Caco-2 (cell line): ENCODE measurements around the gene SPIC. TPM values are rescaled to one million over a fixed set of nuclear protein-coding genes. Genes with fewer than 3 reads are reported as not detected.

ENCODE experiments used
- BruUV-seq: library from RNA; stranded (reverse); fragments of 400-500 nt; replicated peaks from 2 replicates; lab custom pipeline; 2021; lab: Mats Ljungman, UMichigan
- CTCF ChIA-PET: fragments of 300-600 bp; sonication (Branson Sonifier 250); formaldehyde crosslinking; loops from one replicate; lab custom pipeline; 2022; ENCODE audit warnings: antibody characterized with exemption; lab: Charles Lee
- POLR2A ChIA-PET: fragments of 300-600 bp; sonication (Branson Sonifier 250); formaldehyde crosslinking; loops from one replicate; lab custom pipeline; 2022; ENCODE audit warnings: antibody characterized with exemption; lab: Charles Lee
- DNase-seq, 2 experiments: peaks; one replicate each; pipeline versions ENCODE4 v3.0.0 to v3.0.0-alpha.2; 2020 to 2022
- H3K27me3 ChIP-seq: replicated peaks from 2 replicates; pipeline ENCODE4 v1.6.0; 2011; ENCODE audit warnings: low read length; ENCODE audit not compliant: control insufficient read depth, insufficient read depth
- H3K36me3 ChIP-seq: 2 replicates; pipeline ENCODE4 v1.5.1; 2011; ENCODE audit warnings: low read length; ENCODE audit not compliant: control insufficient read depth, insufficient read depth
- H3K4me1 ChIP-seq: fragments of 250-450 bp; sonication (Bioruptor Pico); 2 replicates; pipeline ENCODE4 v1.5.1; 2020; ENCODE audit warnings: mild to moderate bottlenecking
- H3K4me3 ChIP-seq: 2 replicates; pipeline ENCODE4 v1.5.1; 2011; ENCODE audit warnings: low read depth, mild to moderate bottlenecking, control low read depth, low read length
- H3K9me3 ChIP-seq: fragments of 250-450 bp; sonication (Bioruptor Pico); 2 replicates; pipeline ENCODE4 v1.5.1; 2020; ENCODE audit warnings: mild to moderate bottlenecking, moderate library complexity
- H3K27ac Mint-ChIP-seq: one replicate; pipeline ENCODE4 v1.8.0; 2022; ENCODE audit warnings: mixed read lengths; ENCODE audit not compliant: unreplicated experiment
- H3K27me3 Mint-ChIP-seq: one replicate; pipeline ENCODE4 v1.8.0; 2022; ENCODE audit warnings: mixed read lengths; ENCODE audit not compliant: insufficient read depth, unreplicated experiment
- H3K36me3 Mint-ChIP-seq: one replicate; pipeline ENCODE4 v1.8.0; 2022; ENCODE audit warnings: mild to moderate bottlenecking, mixed read lengths; ENCODE audit not compliant: insufficient read depth, unreplicated experiment
- H3K4me1 Mint-ChIP-seq: one replicate; pipeline ENCODE4 v1.8.0; 2022; ENCODE audit warnings: low read depth, mixed read lengths; ENCODE audit not compliant: unreplicated experiment
- H3K4me3 Mint-ChIP-seq: one replicate; pipeline ENCODE4 v1.8.0; 2022; ENCODE audit warnings: mild to moderate bottlenecking, moderate library complexity, mixed read lengths; ENCODE audit not compliant: unreplicated experiment
- H3K9me3 Mint-ChIP-seq: one replicate; pipeline ENCODE4 v1.8.0; 2022; ENCODE audit warnings: mixed read lengths; ENCODE audit not compliant: unreplicated experiment
- intact Hi-C: fragments of 100-400 bp; cut with micrococcal nuclease; formaldehyde crosslinking; loops from one replicate; pipeline ENCODE4 v1.10.0; 2022; ENCODE audit not compliant: unreplicated experiment
- total RNA-seq: library from RNA; stranded (reverse); gene quantifications from 2 replicates; pipeline ENCODE4 v1.2.3, GENCODE V29; 2022
- TF ChIP-seq, protein P1 (sequence below), 2 experiments: fragments of 200-600 bp in 1 of 2; IDR thresholded peaks; 1 replicate in 1 of 2; 2 replicates in 1 of 2; pipeline versions ENCODE4 v1.5.1 to v1.8.0; 2011 to 2022; ENCODE audit warnings: antibody characterized with exemption in 1 of 2, control low read depth in 1 of 2, inconsistent platforms in 1 of 2, low read depth in 1 of 2, low read length in 1 of 2, mild to moderate bottlenecking in 1 of 2, moderate library complexity in 1 of 2; ENCODE audit not compliant: insufficient read depth in 1 of 2, severe bottlenecking in 1 of 2, unreplicated experiment in 1 of 2

Gene SPIC
- total RNA-seq, 1 experiment from 2014 or later, result not detected

DNA sequence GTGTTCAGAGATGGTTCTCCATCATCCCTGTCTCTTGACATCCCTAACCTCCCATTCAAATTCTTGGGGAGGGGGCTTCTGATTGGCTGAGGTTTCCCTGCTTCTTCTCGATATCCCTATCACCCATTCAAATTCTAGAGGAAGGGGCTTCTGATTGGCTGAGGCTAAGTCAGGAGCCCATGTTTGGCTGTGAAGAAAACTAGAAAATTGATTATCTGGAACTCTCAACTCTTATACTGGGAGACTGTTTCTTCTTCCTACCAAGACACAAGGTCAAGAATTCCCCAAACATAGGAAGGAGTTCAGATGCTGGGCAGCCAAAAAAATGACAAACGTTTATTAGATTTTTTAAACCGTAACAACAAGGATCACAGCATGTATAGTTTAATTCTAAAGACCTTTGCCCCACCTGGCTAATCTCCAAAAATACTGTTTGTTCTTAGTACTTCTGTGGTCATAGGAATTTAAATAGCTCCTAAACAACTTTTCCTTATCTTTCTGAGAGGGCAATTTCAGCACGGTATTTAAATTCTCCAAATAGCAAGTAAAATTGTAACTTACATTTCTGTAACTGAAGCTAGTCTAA lies 26.4 kb downstream of the SPIC start:
- Mint-ChIP-seq H3K27ac (no peak overlapping the region), H3K4me3 (no peak overlapping the region), H3K4me1 (peaks cover 18% of the 10 kb centered on the region), H3K9me3 (peaks cover 11% of the 10 kb centered on the region), H3K36me3 (no peaks in the 10 kb centered on the region), H3K27me3 (no peaks in the 10 kb centered on the region)
- Histone ChIP-seq H3K36me3 (no peaks in the 10 kb centered on the region), H3K9me3 (no peaks in the 10 kb centered on the region), H3K4me1 (peaks cover 28% of the 10 kb centered on the region), H3K4me3 (no peak overlapping the region), H3K27me3 (no peaks in the 10 kb centered on the region)
- CTCF ChIA-PET, result no interaction called here
- TF ChIP-seq, protein P1, sequence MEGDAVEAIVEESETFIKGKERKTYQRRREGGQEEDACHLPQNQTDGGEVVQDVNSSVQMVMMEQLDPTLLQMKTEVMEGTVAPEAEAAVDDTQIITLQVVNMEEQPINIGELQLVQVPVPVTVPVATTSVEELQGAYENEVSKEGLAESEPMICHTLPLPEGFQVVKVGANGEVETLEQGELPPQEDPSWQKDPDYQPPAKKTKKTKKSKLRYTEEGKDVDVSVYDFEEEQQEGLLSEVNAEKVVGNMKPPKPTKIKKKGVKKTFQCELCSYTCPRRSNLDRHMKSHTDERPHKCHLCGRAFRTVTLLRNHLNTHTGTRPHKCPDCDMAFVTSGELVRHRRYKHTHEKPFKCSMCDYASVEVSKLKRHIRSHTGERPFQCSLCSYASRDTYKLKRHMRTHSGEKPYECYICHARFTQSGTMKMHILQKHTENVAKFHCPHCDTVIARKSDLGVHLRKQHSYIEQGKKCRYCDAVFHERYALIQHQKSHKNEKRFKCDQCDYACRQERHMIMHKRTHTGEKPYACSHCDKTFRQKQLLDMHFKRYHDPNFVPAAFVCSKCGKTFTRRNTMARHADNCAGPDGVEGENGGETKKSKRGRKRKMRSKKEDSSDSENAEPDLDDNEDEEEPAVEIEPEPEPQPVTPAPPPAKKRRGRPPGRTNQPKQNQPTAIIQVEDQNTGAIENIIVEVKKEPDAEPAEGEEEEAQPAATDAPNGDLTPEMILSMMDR (IDR thresholded peaks at IDR 0.05; ENCODE audit: insufficient read depth in 1 of 2, low read depth in 1 of 2, low read length in 1 of 2, severe bottlenecking in 1 of 2, unreplicated experiment in 1 of 2), result no peak
- POLR2A ChIA-PET, result no interaction called here
- intact Hi-C loops, result no loop called here
- BruUV-seq, result no TSS peak
- DNase-seq, result peak in 1 of 2 experiments; percentile 10

DNA sequence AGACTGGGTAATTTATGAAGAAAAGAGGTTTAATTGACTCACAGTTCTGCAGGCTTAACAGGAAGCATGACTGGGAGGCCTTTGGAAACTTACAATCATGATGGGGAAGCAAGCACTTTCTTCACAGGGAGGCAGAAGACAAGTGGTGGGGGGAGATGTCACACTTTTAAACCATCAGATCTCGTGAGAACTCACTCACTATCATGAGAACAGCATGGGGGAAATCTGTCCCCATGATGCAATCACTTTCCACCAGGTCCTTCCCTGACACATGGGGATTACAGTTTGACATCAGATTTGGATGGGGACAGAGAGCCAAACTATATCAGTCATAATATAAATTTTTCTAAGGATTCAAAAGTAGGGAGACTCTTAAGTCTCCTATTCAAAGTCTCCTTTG lies 46.0 kb downstream of the SPIC start:
- no peaks in the 10 kb centered on the region for H3K4me1 ChIP-seq
- H3K9me3 ChIP-seq, result no peaks in the 10 kb centered on the region
- no TSS peak for BruUV-seq
- no peaks in the 10 kb centered on the region for H3K4me1 Mint-ChIP-seq
- ChIA-PET CTCF (no interaction called here), POLR2A (interaction anchor here (0.6 kb wide), 1 partner anchor 238 kb away, joined by 5 read pairs; no protein-coding TSS in a partner anchor)
- no peaks in the 10 kb centered on the region for H3K27me3 ChIP-seq
- no peaks in the 10 kb centered on the region for H3K36me3 Mint-ChIP-seq
- DNase-seq, result no peak
- H3K36me3 ChIP-seq, result no peaks in the 10 kb centered on the region
- TF ChIP-seq, protein P1 (IDR thresholded peaks at IDR 0.05; ENCODE audit: insufficient read depth in 1 of 2, low read depth in 1 of 2, low read length in 1 of 2, severe bottlenecking in 1 of 2, unreplicated experiment in 1 of 2), result no peak
- no peak overlapping the region for H3K4me3 Mint-ChIP-seq
- H3K27me3 Mint-ChIP-seq, result no peaks in the 10 kb centered on the region
- intact Hi-C loops, result no loop called here
- H3K27ac Mint-ChIP-seq, result no peak overlapping the region
- H3K4me3 ChIP-seq, result no peak overlapping the region
- no peaks in the 10 kb centered on the region for H3K9me3 Mint-ChIP-seq

DNA sequence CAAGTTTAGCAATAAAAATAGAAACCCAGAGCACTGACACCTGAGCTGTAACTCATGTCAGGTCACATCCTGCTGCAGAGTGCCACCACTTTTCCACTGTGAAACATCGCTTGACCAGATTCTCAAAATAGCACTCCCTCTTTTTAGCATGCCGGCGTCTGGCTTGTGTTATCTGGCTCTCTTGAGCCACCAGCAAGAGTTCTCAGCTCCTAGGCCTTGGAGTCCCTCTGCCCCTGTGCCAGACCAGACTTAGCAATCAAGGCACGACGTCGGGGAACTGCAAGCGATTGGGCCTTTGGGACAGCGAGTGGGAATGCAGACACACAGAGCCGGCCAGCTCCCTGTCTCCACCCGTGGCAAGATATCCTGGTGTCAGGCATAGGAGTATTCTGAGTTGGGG lies 52.5 kb downstream of the SPIC start:
- no peak for DNase-seq
- POLR2A ChIA-PET, result no interaction called here
- no peaks in the 10 kb centered on the region for H3K27me3 Mint-ChIP-seq
- no peaks in the 10 kb centered on the region for H3K9me3 Mint-ChIP-seq
- no peaks in the 10 kb centered on the region for H3K27me3 ChIP-seq
- no peaks in the 10 kb centered on the region for H3K4me1 Mint-ChIP-seq
- no peaks in the 10 kb centered on the region for H3K36me3 ChIP-seq
- BruUV-seq, result no TSS peak
- intact Hi-C loops, result no loop called here
- CTCF ChIA-PET, result no interaction called here
- H3K9me3 ChIP-seq, result no peaks in the 10 kb centered on the region
- H3K4me3 Mint-ChIP-seq, result no peak overlapping the region
- H3K4me1 ChIP-seq, result no peaks in the 10 kb centered on the region
- H3K27ac Mint-ChIP-seq, result no peak overlapping the region
- H3K36me3 Mint-ChIP-seq, result no peaks in the 10 kb centered on the region
- no peak overlapping the region for H3K4me3 ChIP-seq
- TF ChIP-seq, protein P1 (IDR thresholded peaks at IDR 0.05; ENCODE audit: insufficient read depth in 1 of 2, low read depth in 1 of 2, low read length in 1 of 2, severe bottlenecking in 1 of 2, unreplicated experiment in 1 of 2), result no peak
